ENCODE results near the gene RBM10.

The RBM10 gene

GRCh38 chrX:47180346-47180745 is 35.3 kb downstream of the RBM10 start:
- DNase-seq (ENCODE audit: extremely low read depth, low read depth): no peak

GRCh38 chrX:47181301-47181700 is 36.3 kb downstream of the RBM10 start:
- TF ChIP-seq CTCF (IDR thresholded peaks at IDR 0.05; ENCODE audit: low read depth, low read length): no peak
- no peak for DNase-seq (ENCODE audit: extremely low read depth, low read depth)

More at GRCh38 chrX:47180346-47180745, 35.3 kb downstream of the RBM10 start:
- no peak for TF ChIP-seq CTCF (IDR thresholded peaks at IDR 0.05; ENCODE audit: low read depth, low read length)

- no peak for TF ChIP-seq CTCF (IDR thresholded peaks at IDR 0.05; ENCODE audit: low read depth, low read length)
- no peak for DNase-seq (ENCODE audit: extremely low read depth, low read depth)
Measured at GRCh38 chrX:47182106-47182700, 37.2 kb downstream of the RBM10 start.

GRCh38 chrX:47184486-47184885 is 39.5 kb downstream of the RBM10 start:
- DNase-seq (ENCODE audit: extremely low read depth, low read depth): no peak

GRCh38 chrX:47185241-47185640 is 40.2 kb downstream of the RBM10 start:
- DNase-seq (ENCODE audit: extremely low read depth, low read depth): no peak
- TF ChIP-seq CTCF (IDR thresholded peaks at IDR 0.05; ENCODE audit: low read depth, low read length): no peak

More at GRCh38 chrX:47184486-47184885, 39.5 kb downstream of the RBM10 start:
- no peak for TF ChIP-seq CTCF (IDR thresholded peaks at IDR 0.05; ENCODE audit: low read depth, low read length)

GRCh38 chrX:47186096-47186740 is 41.2 kb downstream of the RBM10 start:
- no peak for DNase-seq (ENCODE audit: extremely low read depth, low read depth)
- no peak for TF ChIP-seq CTCF (IDR thresholded peaks at IDR 0.05; ENCODE audit: low read depth, low read length)

- no peak for TF ChIP-seq CTCF (IDR thresholded peaks at IDR 0.05; ENCODE audit: low read depth, low read length)
- no peak for DNase-seq (ENCODE audit: extremely low read depth, low read depth)
Measured at GRCh38 chrX:47187106-47187677, 42.2 kb downstream of the RBM10 start.
